Activated naive CD4-positive, alpha-beta T cell (primary cell): ENCODE results near the gene MATR3.
"Not testable (repeated sequence)": the region's sequence is repeated elsewhere in the genome, so short reads cannot be mapped to it uniquely, and the experiment has no call there.

Source experiments
- DNase-seq, 4 experiments: peaks; one replicate each; lab custom pipeline; 2025; lab: John Stamatoyannopoulos, UW

MATR3 gene, protein sequence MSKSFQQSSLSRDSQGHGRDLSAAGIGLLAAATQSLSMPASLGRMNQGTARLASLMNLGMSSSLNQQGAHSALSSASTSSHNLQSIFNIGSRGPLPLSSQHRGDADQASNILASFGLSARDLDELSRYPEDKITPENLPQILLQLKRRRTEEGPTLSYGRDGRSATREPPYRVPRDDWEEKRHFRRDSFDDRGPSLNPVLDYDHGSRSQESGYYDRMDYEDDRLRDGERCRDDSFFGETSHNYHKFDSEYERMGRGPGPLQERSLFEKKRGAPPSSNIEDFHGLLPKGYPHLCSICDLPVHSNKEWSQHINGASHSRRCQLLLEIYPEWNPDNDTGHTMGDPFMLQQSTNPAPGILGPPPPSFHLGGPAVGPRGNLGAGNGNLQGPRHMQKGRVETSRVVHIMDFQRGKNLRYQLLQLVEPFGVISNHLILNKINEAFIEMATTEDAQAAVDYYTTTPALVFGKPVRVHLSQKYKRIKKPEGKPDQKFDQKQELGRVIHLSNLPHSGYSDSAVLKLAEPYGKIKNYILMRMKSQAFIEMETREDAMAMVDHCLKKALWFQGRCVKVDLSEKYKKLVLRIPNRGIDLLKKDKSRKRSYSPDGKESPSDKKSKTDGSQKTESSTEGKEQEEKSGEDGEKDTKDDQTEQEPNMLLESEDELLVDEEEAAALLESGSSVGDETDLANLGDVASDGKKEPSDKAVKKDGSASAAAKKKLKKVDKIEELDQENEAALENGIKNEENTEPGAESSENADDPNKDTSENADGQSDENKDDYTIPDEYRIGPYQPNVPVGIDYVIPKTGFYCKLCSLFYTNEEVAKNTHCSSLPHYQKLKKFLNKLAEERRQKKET

GRCh38 chr5:139293507-139294373 lies at the start of gene MATR3:
Gene MATR3 (plus strand): TSS chr5:139293740. CDS start chr5:139307416, 13,676 bp downstream.
- peak; percentile 78 to 94 (median 86) for DNase-seq

GRCh38 chr5:139245637-139246339 lies 47.8 kb upstream of the MATR3 start:
- no peak for DNase-seq

DNA sequence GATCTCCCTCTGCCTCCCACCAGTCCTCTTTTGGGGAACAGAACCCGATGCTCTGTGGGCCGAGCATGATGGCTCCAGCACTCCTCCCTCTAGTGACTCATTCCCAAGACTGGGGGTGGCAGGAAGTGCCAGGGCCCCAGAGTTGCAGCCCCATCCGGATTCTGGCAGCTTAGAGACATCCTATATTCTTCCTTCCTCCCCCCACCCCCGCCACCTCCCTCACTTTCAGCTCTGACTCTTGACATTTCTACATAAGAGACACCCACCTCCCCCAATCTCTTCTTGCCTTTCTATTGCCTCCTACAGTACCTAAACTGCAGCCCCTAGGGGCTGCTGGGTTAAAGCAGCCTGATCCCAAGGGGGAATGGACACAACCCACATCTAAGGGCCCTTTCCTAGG lies 47.1 kb upstream of the MATR3 start:
- peak in 2 of 4 experiments; percentile 11 to 13 for DNase-seq

DNA sequence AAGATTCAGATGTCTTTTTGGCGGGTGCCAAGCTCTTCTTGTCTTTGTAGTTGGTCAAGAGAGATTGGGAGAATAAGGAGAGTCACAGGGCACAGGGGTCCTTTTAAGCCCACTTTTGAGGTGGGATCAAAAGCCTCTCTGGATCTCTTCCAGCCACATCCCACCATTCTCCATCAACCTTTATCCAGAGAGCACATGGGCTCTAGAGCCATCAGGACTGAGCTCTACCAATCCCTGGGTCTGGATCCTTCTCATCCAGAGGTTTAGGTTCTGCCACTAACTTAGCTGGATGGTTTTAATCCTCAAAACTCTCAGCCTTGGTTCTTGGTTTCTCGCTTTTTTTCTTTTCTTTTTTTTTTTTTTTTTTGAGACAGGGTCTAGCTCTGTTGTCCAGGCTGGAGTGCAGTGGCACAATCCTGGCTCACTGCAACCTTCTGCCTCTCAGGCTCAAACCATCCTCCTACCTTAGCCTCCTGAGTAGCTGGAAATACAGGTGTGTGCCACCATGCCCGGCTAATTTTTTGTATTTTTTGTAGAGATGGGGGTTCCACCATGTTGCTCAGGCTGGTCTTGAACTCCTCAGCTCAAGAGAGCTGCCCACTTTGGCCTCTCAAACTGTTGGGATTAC lies 44.6 kb upstream of the MATR3 start:
- no peak for DNase-seq

GRCh38 chr5:139251281-139251687 lies 42.3 kb upstream of the MATR3 start:
- no peak for DNase-seq

DNA sequence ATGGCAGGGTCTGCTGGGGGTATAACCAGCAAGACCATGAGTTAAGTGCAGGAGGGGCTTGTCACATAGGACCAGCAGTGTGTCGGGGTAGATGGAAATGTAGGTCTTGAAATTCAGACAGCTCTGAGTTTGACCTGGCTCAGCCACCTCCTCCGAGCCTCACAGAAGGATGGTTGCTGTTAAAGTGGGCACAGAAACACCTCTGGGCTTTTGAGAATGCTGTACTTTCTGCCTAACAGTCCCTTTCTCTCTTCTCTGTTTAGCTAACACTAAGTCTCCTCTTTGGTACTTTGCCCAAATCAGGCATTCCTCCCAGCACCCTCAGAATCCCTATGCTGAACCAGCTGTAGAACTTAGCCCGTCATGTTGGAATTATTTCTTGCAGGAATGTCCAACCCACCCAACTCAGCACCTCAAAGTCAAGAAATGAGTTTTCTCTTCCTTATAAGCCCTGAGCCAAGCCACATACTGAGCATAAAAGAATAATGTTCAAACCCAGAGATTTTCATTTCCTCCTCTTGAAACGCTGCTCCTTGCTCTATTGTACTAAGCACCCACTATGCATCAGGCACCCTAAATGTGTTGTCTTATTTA lies 41.7 kb upstream of the MATR3 start:
- no peak for DNase-seq

GRCh38 chr5:139253115-139253514 lies 40.4 kb upstream of the MATR3 start:
- no peak for DNase-seq

DNA sequence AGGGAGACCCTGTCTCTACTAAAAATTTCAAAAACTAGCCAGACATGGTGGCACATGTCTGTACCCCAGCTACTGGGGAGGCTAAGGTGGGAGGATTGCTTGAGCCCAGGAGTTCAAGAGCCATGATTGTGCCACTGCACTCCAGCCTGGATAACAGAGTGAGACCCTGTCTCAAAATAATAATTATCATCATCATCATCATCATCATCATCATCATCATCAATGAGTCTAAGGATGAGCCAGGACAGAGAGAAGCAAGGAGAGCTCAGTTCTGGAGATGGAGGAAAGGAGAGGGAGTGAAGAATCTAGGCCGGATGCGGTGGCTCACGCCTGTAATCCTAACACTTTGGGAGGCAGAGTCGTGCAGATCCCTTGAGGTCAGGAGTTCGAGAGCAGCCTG lies 36.7 kb upstream of the MATR3 start:
- DNase-seq = no peak

DNA sequence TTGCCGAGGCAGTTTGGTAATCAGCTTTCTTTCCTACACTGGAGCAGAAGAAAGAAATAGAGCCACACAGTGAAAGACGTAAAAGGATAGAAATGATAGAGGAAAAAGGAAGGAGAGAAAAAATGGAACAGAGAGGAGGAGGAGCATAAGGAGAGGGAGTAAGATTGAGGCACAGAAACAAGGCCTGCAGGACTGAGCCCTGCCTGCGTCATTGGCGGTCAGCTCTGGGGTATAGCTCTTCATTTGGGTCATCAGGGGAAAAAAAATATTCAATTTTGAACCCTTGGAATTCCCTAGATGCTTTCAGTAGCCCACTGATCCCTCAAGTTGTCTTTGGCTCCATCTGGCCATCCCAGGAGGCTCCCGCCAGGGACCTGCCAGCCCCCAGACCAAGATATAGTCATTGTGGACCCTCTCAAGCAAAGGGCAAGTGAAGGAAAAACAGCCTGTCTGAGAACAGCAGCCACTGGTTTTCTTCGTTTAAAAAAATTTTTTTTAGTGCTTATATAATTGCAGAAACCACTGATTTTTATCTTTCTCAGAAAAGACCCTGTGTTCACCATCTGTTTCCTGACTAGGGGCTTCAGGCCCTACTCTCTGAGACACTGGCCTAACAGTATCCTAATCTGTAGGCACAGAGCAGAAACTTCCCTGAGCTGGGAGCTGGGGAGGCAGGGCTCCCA lies 31.3 kb upstream of the MATR3 start:
- no peak for DNase-seq

DNA sequence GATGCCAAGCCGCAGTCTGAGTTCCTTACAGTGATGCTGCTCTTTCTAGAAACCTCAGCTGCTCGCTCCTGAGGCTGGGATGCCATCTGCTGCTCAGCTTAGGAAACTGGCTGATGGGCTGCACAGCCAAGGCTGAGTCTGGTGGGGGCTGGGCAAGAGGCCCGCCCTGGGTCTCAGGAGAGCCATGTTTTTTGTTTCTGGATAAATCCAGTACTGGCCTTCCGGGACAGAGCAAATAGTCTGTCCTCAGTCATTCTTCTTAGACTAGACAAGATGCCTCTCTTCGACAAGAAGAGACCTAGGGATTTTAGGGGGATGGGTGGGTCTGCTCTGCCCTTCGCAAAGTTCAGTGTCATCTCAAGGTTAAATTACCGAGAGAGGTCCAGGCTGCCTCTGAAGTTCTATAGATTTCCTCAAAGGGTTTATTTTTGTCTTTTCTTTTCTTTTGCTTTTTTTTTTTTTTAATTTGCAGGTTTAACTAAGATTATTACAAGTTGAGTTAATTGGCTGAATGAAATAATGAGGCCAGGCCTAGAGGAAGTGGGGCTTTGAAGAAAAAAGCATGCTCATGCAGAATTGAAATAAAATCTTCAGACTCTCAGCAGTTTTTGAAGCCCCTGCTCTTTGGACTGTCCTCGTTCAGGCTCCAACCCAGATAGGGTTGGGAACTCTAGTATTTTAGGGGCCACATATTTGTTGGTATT lies 30.6 kb upstream of the MATR3 start:
- DNase-seq = peak; percentile 25 to 48 (median 34)

- DNase-seq = no peak
Measured at GRCh38 chr5:139263536-139263935, 30.0 kb upstream of the MATR3 start.

DNA sequence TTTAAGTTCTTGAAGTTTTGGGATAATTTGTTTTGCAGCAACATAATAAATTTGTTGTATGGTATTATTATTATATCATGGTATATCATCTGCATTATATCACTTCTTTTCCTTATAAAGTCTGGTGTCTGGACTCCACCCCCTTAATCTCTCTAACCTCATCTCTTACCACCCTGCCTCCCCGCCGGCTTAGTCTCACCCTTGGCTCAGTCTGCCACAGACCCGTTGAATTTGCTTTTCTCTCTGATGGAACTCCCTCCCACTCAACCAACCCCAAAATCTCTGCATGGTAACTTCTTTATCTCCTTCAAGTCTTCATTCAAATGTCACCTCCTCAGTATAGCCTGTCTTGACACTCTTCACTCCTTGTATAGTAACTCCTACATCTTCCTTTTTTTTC lies 29.6 kb upstream of the MATR3 start:
- DNase-seq = no peak

GRCh38 chr5:139265001-139265400 lies 28.5 kb upstream of the MATR3 start:
- no peak for DNase-seq

DNA sequence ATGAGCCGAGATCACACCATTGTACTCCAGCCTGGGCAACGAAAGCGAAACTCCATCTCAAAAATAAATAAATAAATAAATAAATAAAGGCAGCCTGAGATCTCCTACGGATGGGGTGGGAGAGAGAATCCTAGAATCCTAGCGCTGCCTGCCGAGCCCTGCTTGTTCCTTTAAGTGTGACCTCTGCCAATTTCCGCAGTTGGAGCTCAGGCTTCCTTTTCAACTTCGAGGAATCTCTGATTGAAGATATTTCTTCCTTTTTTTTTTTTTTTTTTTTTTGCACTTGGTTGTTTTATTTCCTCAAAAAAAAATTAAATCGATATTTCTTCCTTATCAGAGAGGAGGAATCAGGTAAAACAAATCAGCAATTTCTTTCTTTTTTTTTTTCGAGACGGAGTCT lies 27.3 kb upstream of the MATR3 start:
- DNase-seq = no peak

GRCh38 chr5:139267481-139267880 lies 26.1 kb upstream of the MATR3 start:
- no peak for DNase-seq

GRCh38 chr5:139268364-139269202 lies 25.0 kb upstream of the MATR3 start:
- DNase-seq = no peak

DNA sequence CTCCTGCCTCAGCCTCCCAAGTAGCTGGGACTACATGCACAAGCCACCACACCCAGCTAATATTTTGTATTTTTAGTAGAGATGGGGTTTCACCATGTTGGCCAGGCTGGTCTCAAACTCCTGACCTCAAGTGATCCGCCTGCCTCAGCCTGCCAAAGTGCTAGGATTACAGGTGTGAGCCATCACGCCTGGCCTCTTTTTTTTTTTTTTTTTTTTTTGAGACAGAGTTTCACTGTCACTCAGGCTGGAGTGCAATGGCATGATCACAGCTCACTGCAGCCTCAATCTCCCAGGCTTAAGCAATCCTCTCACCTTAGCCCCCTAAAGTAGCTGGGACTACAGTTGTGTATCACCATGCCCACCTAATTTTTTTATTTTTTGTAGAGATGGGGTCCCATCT lies 22.8 kb upstream of the MATR3 start:
- not testable (repeated sequence) for DNase-seq
